ENCODE data around the gene AARSD1. TPM values are rescaled to one million over a fixed set of nuclear protein-coding genes. Genes with fewer than 3 reads are reported as not detected.

The AARSD1 gene
- total RNA-seq, 1 donor from 2014 or later: 23.0 TPM

DNA sequence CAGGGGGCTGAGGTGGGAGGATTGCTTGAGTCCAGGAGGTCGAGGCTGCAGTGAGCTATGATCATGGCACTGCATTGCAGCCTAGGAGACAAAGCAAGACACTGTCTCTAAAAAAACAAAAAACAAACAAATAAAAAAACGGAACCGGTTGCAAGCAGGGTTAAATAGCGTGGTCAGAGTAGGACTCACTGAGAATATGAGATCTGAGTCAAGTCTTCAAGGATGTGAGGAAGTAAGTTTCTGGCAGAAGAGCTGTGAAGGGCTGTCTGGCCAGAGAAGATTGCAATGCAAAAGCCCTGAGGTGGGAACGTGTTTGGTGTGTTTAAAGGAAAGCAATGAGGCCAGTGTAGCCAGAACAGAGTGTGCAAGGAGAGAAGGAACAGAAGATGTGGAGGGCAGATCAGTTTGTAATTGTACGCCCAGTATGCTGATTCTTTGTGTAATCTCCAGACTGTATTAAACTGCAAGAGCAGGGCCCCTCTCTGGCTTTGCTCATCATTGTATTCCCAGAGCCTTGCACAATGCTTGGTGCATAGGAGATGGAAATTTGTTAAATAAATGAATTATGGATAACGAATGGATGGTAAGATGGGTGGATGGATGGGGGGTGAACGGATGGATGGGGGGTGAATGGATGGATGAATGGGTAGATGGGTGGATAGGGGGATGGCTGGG lies 57.3 kb downstream of the AARSD1 start:
- TF ChIP-seq, protein P1, sequence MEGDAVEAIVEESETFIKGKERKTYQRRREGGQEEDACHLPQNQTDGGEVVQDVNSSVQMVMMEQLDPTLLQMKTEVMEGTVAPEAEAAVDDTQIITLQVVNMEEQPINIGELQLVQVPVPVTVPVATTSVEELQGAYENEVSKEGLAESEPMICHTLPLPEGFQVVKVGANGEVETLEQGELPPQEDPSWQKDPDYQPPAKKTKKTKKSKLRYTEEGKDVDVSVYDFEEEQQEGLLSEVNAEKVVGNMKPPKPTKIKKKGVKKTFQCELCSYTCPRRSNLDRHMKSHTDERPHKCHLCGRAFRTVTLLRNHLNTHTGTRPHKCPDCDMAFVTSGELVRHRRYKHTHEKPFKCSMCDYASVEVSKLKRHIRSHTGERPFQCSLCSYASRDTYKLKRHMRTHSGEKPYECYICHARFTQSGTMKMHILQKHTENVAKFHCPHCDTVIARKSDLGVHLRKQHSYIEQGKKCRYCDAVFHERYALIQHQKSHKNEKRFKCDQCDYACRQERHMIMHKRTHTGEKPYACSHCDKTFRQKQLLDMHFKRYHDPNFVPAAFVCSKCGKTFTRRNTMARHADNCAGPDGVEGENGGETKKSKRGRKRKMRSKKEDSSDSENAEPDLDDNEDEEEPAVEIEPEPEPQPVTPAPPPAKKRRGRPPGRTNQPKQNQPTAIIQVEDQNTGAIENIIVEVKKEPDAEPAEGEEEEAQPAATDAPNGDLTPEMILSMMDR (conservative IDR thresholded peaks at IDR 0.05; ENCODE audit: low read depth, low read length): no peak
- H3K4me3 ChIP-seq (ENCODE audit: low read depth, low read length): no peak overlapping the region
- DNase-seq (ENCODE audit: low read depth): no peak

DNA sequence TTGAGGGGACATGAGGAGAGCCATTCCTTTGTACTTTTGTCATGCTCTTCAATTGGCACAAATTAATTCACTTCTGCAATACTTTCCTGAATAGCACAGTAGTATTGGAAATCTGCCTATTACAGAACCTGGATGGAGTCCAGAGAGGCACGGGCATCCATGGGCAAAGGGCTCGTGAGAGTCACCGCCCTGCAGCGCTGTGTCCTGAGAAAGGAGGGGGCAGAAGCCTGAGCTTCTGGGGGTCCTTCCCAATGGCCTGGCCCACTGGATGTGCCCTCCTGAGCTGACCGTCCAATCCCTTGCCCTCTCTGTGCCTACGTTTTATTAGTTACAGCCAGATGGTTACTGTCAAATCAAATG lies 60.2 kb downstream of the AARSD1 start:
- H3K4me3 ChIP-seq (ENCODE audit: low read depth, low read length): no peak overlapping the region
- no peak for DNase-seq (ENCODE audit: low read depth)
- TF ChIP-seq, protein P1 (conservative IDR thresholded peaks at IDR 0.05; ENCODE audit: low read depth, low read length): no peak

DNA sequence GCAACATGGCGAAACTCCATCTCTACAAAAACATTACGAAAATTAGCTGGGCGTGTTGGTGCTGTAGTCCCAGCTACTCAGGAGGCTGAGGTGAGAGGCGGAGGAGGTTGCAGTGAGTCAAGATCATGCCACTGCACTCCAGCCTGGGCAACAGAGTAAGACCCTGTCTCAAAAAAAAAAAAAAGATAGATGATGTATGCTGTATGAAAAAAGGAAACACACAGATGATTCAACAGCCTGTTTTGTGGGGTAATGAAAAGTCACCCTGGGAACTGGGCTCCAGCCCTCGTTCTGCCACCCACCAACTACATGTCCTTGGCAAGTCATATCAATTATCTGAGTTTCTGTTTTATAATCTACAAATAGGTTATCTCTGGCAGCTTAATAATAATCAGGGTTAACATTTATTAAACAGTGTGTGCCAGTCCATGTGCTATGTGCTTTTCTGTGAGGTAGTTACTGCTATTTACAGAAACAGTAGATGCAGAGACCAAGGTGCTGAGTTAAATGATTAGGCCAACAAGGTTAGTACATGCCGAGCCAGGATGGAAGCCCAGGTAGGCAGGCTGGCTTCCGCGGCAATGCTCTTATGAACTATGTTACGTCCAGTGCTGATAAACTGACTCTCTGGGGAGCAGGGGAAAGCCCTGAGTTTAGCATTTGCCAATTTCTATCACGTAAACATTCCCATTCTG lies 62.6 kb downstream of the AARSD1 start:
- no peak for DNase-seq (ENCODE audit: low read depth)
- H3K4me3 ChIP-seq (ENCODE audit: low read depth, low read length): no peak overlapping the region
- TF ChIP-seq, protein P1 (conservative IDR thresholded peaks at IDR 0.05; ENCODE audit: low read depth, low read length): no peak

Other genes with a start within 250 kb of the AARSD1 start
- 6.9 and 14.4 TPM in 2 replicates for gene EZH1, start 219.4 kb downstream of the AARSD1 start, total RNA-seq
- 1.0 and 4.3 TPM in 2 replicates for gene RAMP2, start 203.2 kb downstream of the AARSD1 start, total RNA-seq
- gene VPS25, start 191.0 kb downstream of the AARSD1 start, total RNA-seq: 90.1 and 136 TPM in 2 replicates
- gene WNK4, start 183.8 kb downstream of the AARSD1 start, total RNA-seq: 2.3 and 11.3 TPM in 2 replicates
- 85.6 and 95.0 TPM in 2 replicates for gene COA3, start 165.8 kb downstream of the AARSD1 start, total RNA-seq
- gene CNTD1, start 165.6 kb downstream of the AARSD1 start, total RNA-seq: not detected in 2 replicates
- gene BECN1, start 140.2 kb downstream of the AARSD1 start, total RNA-seq: 52.2 and 68.4 TPM in 2 replicates
- gene PSME3, start 131.1 kb downstream of the AARSD1 start, total RNA-seq: 126 and 190 TPM in 2 replicates
- 0.22 TPM in 1 of 2 replicates, not detected in the other for gene AOC2, start 119.9 kb downstream of the AARSD1 start, total RNA-seq
- not detected in 2 replicates for gene AOC3, start 113.3 kb downstream of the AARSD1 start, total RNA-seq
- not detected in 2 replicates for gene G6PC1, start 63.7 kb downstream of the AARSD1 start, total RNA-seq
- gene PTGES3L, start 15.6 kb upstream of the AARSD1 start, total RNA-seq: 1.3 and 2.5 TPM in 2 replicates
- gene RUNDC1, start 16.1 kb upstream of the AARSD1 start, total RNA-seq: 8.1 and 14.0 TPM in 2 replicates
- gene RPL27, start 34.0 kb upstream of the AARSD1 start, total RNA-seq: 1,399 and 1,932 TPM in 2 replicates
- gene IFI35, start 42.3 kb upstream of the AARSD1 start, total RNA-seq: 17.6 and 21.2 TPM in 2 replicates
- 205 and 243 TPM in 2 replicates for gene VAT1, start 57.9 kb upstream of the AARSD1 start, total RNA-seq
- gene RND2, start 60.8 kb upstream of the AARSD1 start, total RNA-seq: 0.36 and 0.40 TPM in 2 replicates
- 29.5 and 42.0 TPM in 2 replicates for gene BRCA1, start 160.9 kb upstream of the AARSD1 start, total RNA-seq
- 32.1 and 33.6 TPM in 2 replicates for gene NBR1, start 206.8 kb upstream of the AARSD1 start, total RNA-seq
- 3.2 and 3.3 TPM in 2 replicates for gene TMEM106A, start 247.4 kb upstream of the AARSD1 start, total RNA-seq

Data from epithelial cell of proximal tubule (primary cell).